H9 (cell line): ENCODE results near the gene ANKRD65. TPM values are rescaled to one million over a fixed set of nuclear protein-coding genes. Genes with fewer than 3 reads are reported as not detected.

Source experiments
- DNase-seq: peaks from one replicate; pipeline ENCODE4 v3.0.0-alpha.2; 2017
- H2AFZ ChIP-seq: one replicate; pipeline ENCODE4 v1.6.1; 2013; ENCODE audit warnings: mild to moderate bottlenecking, low read length, control low read depth, moderate library complexity
- H2AK5ac ChIP-seq: 2 replicates; pipeline ENCODE4 v1.6.1; 2013; ENCODE audit warnings: low read length, control low read depth, mixed read lengths; ENCODE audit not compliant: insufficient read length
- H2BK120ac ChIP-seq: one replicate; pipeline ENCODE4 v1.6.1; 2013; ENCODE audit warnings: low read depth, mild to moderate bottlenecking, low read length, control low read depth, inconsistent platforms; ENCODE audit not compliant: poor library complexity, severe bottlenecking
- H2BK12ac ChIP-seq: 2 replicates; pipeline ENCODE4 v1.6.1; 2013; ENCODE audit warnings: low read length, control low read depth, mixed read lengths, low read depth; ENCODE audit not compliant: insufficient read length
- H2BK15ac ChIP-seq: 2 replicates; pipeline ENCODE4 v1.6.1; 2013; ENCODE audit warnings: low read depth, low read length, control low read depth
- H2BK20ac ChIP-seq: one replicate; pipeline ENCODE4 v1.6.1; 2013; ENCODE audit warnings: low read depth, mild to moderate bottlenecking, low read length, control low read depth, inconsistent platforms; ENCODE audit not compliant: poor library complexity, severe bottlenecking
- H2BK5ac ChIP-seq: 2 replicates; pipeline ENCODE4 v1.6.1; 2013; ENCODE audit warnings: low read length, control low read depth, mixed read lengths; ENCODE audit not compliant: insufficient read length
- H3K14ac ChIP-seq: 2 replicates; pipeline ENCODE4 v1.6.1; 2013; ENCODE audit warnings: low read length, control low read depth; ENCODE audit not compliant: insufficient read depth
- H3K18ac ChIP-seq: 2 replicates; pipeline ENCODE4 v1.6.1; 2013; ENCODE audit warnings: low read depth, mild to moderate bottlenecking, mixed read lengths, low read length, control low read depth; ENCODE audit not compliant: insufficient read length
- H3K23ac ChIP-seq: 2 replicates; pipeline ENCODE4 v1.6.1; 2013; ENCODE audit warnings: low read length, control low read depth, mixed read lengths, low read depth; ENCODE audit not compliant: insufficient read length
- H3K23me2 ChIP-seq: 2 replicates; pipeline ENCODE4 v1.6.1; 2013; ENCODE audit warnings: low read depth, mild to moderate bottlenecking, mixed read lengths, low read length, control low read depth; ENCODE audit not compliant: insufficient read length, poor library complexity, severe bottlenecking
- H3K27ac ChIP-seq: 2 replicates; pipeline ENCODE4 v1.5.1; 2013; ENCODE audit warnings: low read length, control low read depth, mixed read lengths, low read depth; ENCODE audit not compliant: insufficient read length
- H3K27me3 ChIP-seq: 2 replicates; pipeline ENCODE4 v1.6.1; 2013; ENCODE audit warnings: low read length, control low read depth, inconsistent platforms; ENCODE audit not compliant: insufficient read depth
- H3K4ac ChIP-seq: 2 replicates; pipeline ENCODE4 v1.6.1; 2013; ENCODE audit warnings: low read depth, mild to moderate bottlenecking, control low read depth, inconsistent platforms, low read length, moderate library complexity
- H3K4me1 ChIP-seq: 2 replicates; pipeline ENCODE4 v1.6.1; 2013; ENCODE audit warnings: low read length, control low read depth, inconsistent platforms; ENCODE audit not compliant: insufficient read depth
- H3K4me2 ChIP-seq: 2 replicates; pipeline ENCODE4 v1.6.1; 2013; ENCODE audit warnings: low read length, control low read depth, mixed read lengths; ENCODE audit not compliant: insufficient read length, insufficient read depth
- H3K56ac ChIP-seq: 2 replicates; pipeline ENCODE4 v1.6.1; 2013; ENCODE audit warnings: low read depth, mild to moderate bottlenecking, mixed read lengths, low read length, control low read depth; ENCODE audit not compliant: insufficient read length
- H3K79me1 ChIP-seq: 2 replicates; pipeline ENCODE4 v1.6.1; 2013; ENCODE audit warnings: low read depth, mild to moderate bottlenecking, moderate library complexity, low read length, control low read depth, inconsistent platforms; ENCODE audit not compliant: insufficient read depth, poor library complexity, severe bottlenecking
- H3K79me2 ChIP-seq: 2 replicates; pipeline ENCODE4 v1.6.1; 2013; ENCODE audit warnings: low read length, control low read depth, inconsistent platforms; ENCODE audit not compliant: insufficient read depth
- H3K9ac ChIP-seq: 2 replicates; pipeline ENCODE4 v1.6.1; 2013; ENCODE audit warnings: low read length, control low read depth, mixed read lengths; ENCODE audit not compliant: insufficient read length; ENCODE audit errors: extremely low read depth
- H3K9me3 ChIP-seq: one replicate; pipeline ENCODE4 v1.6.1; 2013; ENCODE audit warnings: low read depth, low read length, inconsistent platforms; ENCODE audit not compliant: control insufficient read depth
- H3T11ph ChIP-seq: one replicate; pipeline ENCODE4 v1.6.1; 2013; ENCODE audit warnings: mild to moderate bottlenecking, low read length, control low read depth, inconsistent platforms
- H4K20me1 ChIP-seq: one replicate; pipeline ENCODE4 v1.6.1; 2013; ENCODE audit not compliant: control insufficient read depth, insufficient read length, insufficient read depth
- H4K5ac ChIP-seq: 2 replicates; pipeline ENCODE4 v1.6.1; 2013; ENCODE audit warnings: low read depth, mild to moderate bottlenecking, mixed read lengths, low read length, control low read depth; ENCODE audit not compliant: insufficient read length
- H4K8ac ChIP-seq: replicated peaks from 2 replicates; pipeline ENCODE4 v1.6.1; 2013; ENCODE audit warnings: low read length, control low read depth, mixed read lengths, low read depth; ENCODE audit not compliant: insufficient read length
- H4K91ac ChIP-seq: 2 replicates; pipeline ENCODE4 v1.6.1; 2013; ENCODE audit warnings: low read depth, mild to moderate bottlenecking, moderate library complexity, mixed read lengths, low read length, control low read depth; ENCODE audit not compliant: insufficient read length
- H3K27ac Mint-ChIP-seq, 3 experiments: 2 replicates in 2 of 3; 3 replicates in 1 of 3; pipeline ENCODE4 v1.8.0; 2020 to 2021; ENCODE audit warnings: mixed read lengths in 3 of 3, mild to moderate bottlenecking in 1 of 3, moderate library complexity in 1 of 3
- H3K27me3 Mint-ChIP-seq: 2 replicates; pipeline ENCODE4 v1.8.0; 2021; ENCODE audit warnings: low read depth, mild to moderate bottlenecking, moderate library complexity, mixed read lengths
- H3K36me3 Mint-ChIP-seq, 3 experiments: 2 replicates in 2 of 3; 3 replicates in 1 of 3; pipeline ENCODE4 v1.8.0; 2020 to 2021; ENCODE audit warnings: low read depth in 3 of 3, mixed read lengths in 3 of 3; ENCODE audit not compliant: insufficient read depth in 1 of 3
- H3K4me1 Mint-ChIP-seq, 2 experiments: 2 replicates each; pipeline ENCODE4 v1.8.0; 2020; ENCODE audit warnings: mixed read lengths in 2 of 2
- H3K4me3 Mint-ChIP-seq, 2 experiments: 2 replicates in 1 of 2; 3 replicates in 1 of 2; pipeline ENCODE4 v1.8.0; 2020 to 2021; ENCODE audit warnings: mild to moderate bottlenecking in 2 of 2, mixed read lengths in 2 of 2, moderate library complexity in 1 of 2
- H3K9me3 Mint-ChIP-seq, 2 experiments: 2 replicates in 1 of 2; 3 replicates in 1 of 2; pipeline ENCODE4 v1.8.0; 2020; ENCODE audit warnings: mild to moderate bottlenecking in 2 of 2, mixed read lengths in 2 of 2, moderate library complexity in 1 of 2
- CTCF ChIP-seq: fragments of 200-600 bp; sonication (generic); conservative IDR thresholded peaks from 3 replicates; pipeline ENCODE4 v1.8.0; 2021; ENCODE audit warnings: antibody characterized with exemption, mild to moderate bottlenecking
- WGBS: extraction: QIAGEN DNeasy Blood & Tissue Kit; methylation state at CpG from one replicate; pipeline ENCODE4 v1.1.7; 2013; ENCODE audit warnings: missing lambda C conversion rate, low lambda C conversion rate, mixed read lengths; ENCODE audit not compliant: insufficient read length; ENCODE audit errors: extremely low coverage; 5-methylcytosine and 5-hydroxymethylcytosine counted together
- total RNA-seq: library from RNA; stranded (reverse); gene quantifications from 2 replicates; pipeline ENCODE4 v1.2.1, GENCODE V29; 2021

The ANKRD65 gene
- total RNA-seq, 1 experiment from 2014 or later, result 3.1 TPM

DNA sequence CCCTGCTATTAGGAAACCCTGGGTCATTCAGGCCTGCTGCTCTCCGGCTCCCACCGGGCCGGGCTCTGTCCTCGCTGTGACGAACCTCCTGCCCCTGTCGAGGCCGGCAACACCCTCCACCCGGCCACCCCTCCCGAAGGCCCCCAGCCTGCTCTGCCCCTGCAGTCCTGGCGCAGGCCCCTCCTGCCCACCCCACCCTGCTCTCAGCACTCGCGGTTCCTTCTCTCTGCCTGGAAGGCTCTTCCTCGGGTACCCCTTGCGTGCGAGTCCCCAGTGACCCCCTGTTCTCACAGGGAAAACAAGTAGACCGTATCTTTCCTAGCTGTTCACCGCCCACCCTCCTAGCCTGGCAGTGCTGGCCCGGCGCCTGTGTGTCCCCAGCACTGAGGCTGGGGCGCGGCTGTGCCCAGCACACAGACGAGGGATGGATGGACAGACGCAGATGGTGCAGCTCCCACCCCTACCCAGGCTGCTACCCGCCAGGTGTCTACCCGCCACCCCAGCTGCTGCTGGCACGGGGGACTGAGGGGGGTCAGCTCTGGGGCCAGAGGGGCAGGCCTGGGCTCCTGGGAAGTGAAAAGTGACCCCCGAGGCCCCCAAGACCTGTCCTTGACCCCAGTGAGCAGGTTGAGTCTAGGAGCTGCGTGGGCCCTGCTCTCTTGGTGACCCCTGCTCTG lies 11.3 kb upstream of the ANKRD65 start:
- no peak overlapping the region for H3K4me2 ChIP-seq
- Mint-ChIP-seq H3K4me3 (peak overlapping the region in 1 of 2 experiments; percentile 29; a peak in 2 of 5 replicates), H3K27me3 (no peaks in the 10 kb centered on the region)

More for the DNA sequence above, 11.3 kb upstream of the ANKRD65 start:
- Histone ChIP-seq H3K9me3 (no peaks in the 10 kb centered on the region), H3K9ac (no peak overlapping the region), H2AK5ac (no peak overlapping the region), H4K20me1 (no peaks in the 10 kb centered on the region), H2BK12ac (no peak overlapping the region), H3K4ac (no peak overlapping the region), H2BK20ac (no peak overlapping the region), H2BK5ac (no peak overlapping the region), H4K91ac (no peak overlapping the region), H4K8ac (no peak overlapping the region), H3K27me3 (no peaks in the 10 kb centered on the region), H3K14ac (peak overlapping the region; percentile 41), H2AFZ (no peak overlapping the region), H3K79me2 (peaks cover 2% of the 10 kb centered on the region; the same call in 1 of the 2 replicates), H4K5ac (no peak overlapping the region), H3K4me1 (peaks cover 2% of the 10 kb centered on the region; the same call in 1 of the 2 replicates), H2BK15ac (no peak overlapping the region), H3K23me2 (peaks cover 10% of the 10 kb centered on the region), H3T11ph (no peak overlapping the region), H3K18ac (no peak overlapping the region), H3K56ac (no peak overlapping the region), H3K79me1 (no peaks in the 10 kb centered on the region), H2BK120ac (no peak overlapping the region), H3K27ac (no peak overlapping the region), H3K23ac (no peak overlapping the region)
- no peak for TF ChIP-seq CTCF
- peaks cover 31 to 46% of the 10 kb centered on the region in 2 experiments for H3K4me1 Mint-ChIP-seq
- peaks cover 3 to 4% of the 10 kb centered on the region in 2 experiments; a peak in 4 of 5 replicates for H3K9me3 Mint-ChIP-seq
- peaks cover 3 to 5% (median 4%) of the 10 kb centered on the region in 3 experiments; a peak in 5 of 7 replicates for H3K36me3 Mint-ChIP-seq
- no peak for DNase-seq
- WGBS, result no CpG with 5 or more reads among the region's 28 CpGs
- peak overlapping the region in 2 of 3 experiments; percentile 79 to 95; a peak in 2 of 7 replicates for H3K27ac Mint-ChIP-seq
